Left lung (tissue), 10 donors: ENCODE measurements around the gene SNX25. TPM values are rescaled to one million over a fixed set of nuclear protein-coding genes. Genes with fewer than 3 reads are reported as not detected.

ENCODE experiments used
- ATAC-seq: fragments of 200-7000 bp; cut with Tn5 transposase; one replicate; pipeline ENCODE4 v1.9.1; 2020; ENCODE audit warnings: moderate library complexity
- DNase-seq, 4 donors: peaks; one replicate each; pipeline ENCODE4 v3.0.0-alpha.2; 2013 to 2020
- H3K27ac ChIP-seq, 2 donors: fragments of 200-600 bp; sonication (generic) in 1 of 2; one replicate each; pipeline versions ENCODE4 v1.5.0 to v1.8.0; 2020 to 2021
- H3K27me3 ChIP-seq, 2 donors: fragments of 200-600 bp; sonication (generic) in 1 of 2; one replicate each; pipeline versions ENCODE4 v1.5.0 to v1.8.0; 2020 to 2021
- H3K36me3 ChIP-seq, 2 donors: fragments of 200-600 bp; sonication (generic) in 1 of 2; one replicate each; pipeline versions ENCODE4 v1.5.0 to v1.8.0; 2020 to 2021
- H3K4me1 ChIP-seq, 2 donors: fragments of 200-600 bp; one replicate each; pipeline ENCODE4 v1.8.0; 2021
- H3K4me3 ChIP-seq, 2 donors: fragments of 200-600 bp; sonication (generic) in 1 of 2; one replicate each; pipeline versions ENCODE4 v1.5.0 to v1.8.0; 2020 to 2021; ENCODE audit warnings: mild to moderate bottlenecking in 1 of 2
- H3K9me3 ChIP-seq, 2 donors: fragments of 200-600 bp; sonication (generic) in 1 of 2; one replicate each; pipeline versions ENCODE4 v1.5.0 to v1.8.0; 2020 to 2021
- intact Hi-C, 2 donors: fragments of 100-400 bp; cut with DNase I; formaldehyde crosslinking; loops; one replicate each; pipeline versions ENCODE4 v1.11.2 to v1.14.2; 2022
- polyA plus RNA-seq, 6 donors: library from polyadenylated mRNA; unstranded; fragments of 120-200 nt; gene quantifications; one replicate each; pipeline ENCODE4 v1.2.1, GENCODE V29; 2013; ENCODE audit not compliant: insufficient read length in 6 of 6
- total RNA-seq, 2 donors: library from RNA; stranded (reverse); fragmentation: NEBNext Ultra II Directional; extraction: Animal tissue kit (Norgen Biotek cat#: 25700); gene quantifications; one replicate each; pipeline ENCODE4 v1.2.1, GENCODE V29; 2021
- TF ChIP-seq, protein P1 (sequence below), 2 donors: fragments of 200-600 bp; sonication (generic) in 1 of 2; IDR thresholded peaks; one replicate each; pipeline versions ENCODE4 v1.5.0 to v1.8.0; 2021; ENCODE audit warnings: antibody characterized with exemption in 2 of 2
- donor health status: DM: no; HTN: yes; CAD: no.
- donor health status: DM: no; HTN: no; CAD: no.

The SNX25 gene
- total and polyA plus RNA-seq, 8 donors = 15.5 to 122 (median 18.9) TPM

GRCh38 chr4:185211641-185212040 is 2.2 kb downstream of the SNX25 start:
- TF ChIP-seq, protein P1, sequence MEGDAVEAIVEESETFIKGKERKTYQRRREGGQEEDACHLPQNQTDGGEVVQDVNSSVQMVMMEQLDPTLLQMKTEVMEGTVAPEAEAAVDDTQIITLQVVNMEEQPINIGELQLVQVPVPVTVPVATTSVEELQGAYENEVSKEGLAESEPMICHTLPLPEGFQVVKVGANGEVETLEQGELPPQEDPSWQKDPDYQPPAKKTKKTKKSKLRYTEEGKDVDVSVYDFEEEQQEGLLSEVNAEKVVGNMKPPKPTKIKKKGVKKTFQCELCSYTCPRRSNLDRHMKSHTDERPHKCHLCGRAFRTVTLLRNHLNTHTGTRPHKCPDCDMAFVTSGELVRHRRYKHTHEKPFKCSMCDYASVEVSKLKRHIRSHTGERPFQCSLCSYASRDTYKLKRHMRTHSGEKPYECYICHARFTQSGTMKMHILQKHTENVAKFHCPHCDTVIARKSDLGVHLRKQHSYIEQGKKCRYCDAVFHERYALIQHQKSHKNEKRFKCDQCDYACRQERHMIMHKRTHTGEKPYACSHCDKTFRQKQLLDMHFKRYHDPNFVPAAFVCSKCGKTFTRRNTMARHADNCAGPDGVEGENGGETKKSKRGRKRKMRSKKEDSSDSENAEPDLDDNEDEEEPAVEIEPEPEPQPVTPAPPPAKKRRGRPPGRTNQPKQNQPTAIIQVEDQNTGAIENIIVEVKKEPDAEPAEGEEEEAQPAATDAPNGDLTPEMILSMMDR (IDR thresholded peaks at IDR 0.05) = no peak
- DNase-seq (no peak), ATAC-seq (no peak)
- intact Hi-C loops = loop anchor here in 1 of 2 donors (10.0 kb wide), 1 partner anchor 183 kb away; the partner anchor contains the start of genes ANKRD37 and LRP2BP
- H3K27ac ChIP-seq = peak overlapping the region in 1 of 2 donors; percentile 92
- H3K36me3 ChIP-seq = no peaks in the 10 kb centered on the region
- H3K27me3 ChIP-seq = peaks cover 0 to 67% of the 10 kb centered on the region in 2 donors
- peaks cover 0 to 16% of the 10 kb centered on the region in 2 donors for H3K4me1 ChIP-seq
- no peaks in the 10 kb centered on the region for H3K9me3 ChIP-seq
- peak overlapping the region in 1 of 2 donors; percentile 58 for H3K4me3 ChIP-seq

GRCh38 chr4:185212581-185212980 is 3.2 kb downstream of the SNX25 start:
- intact Hi-C loops = loop anchor here in 1 of 2 donors (10.0 kb wide), 1 partner anchor 182 kb away; the partner anchor contains the start of genes ANKRD37 and LRP2BP
- Histone ChIP-seq H3K27ac (no peak overlapping the region), H3K4me1 (peaks cover 0 to 16% of the 10 kb centered on the region in 2 donors), H3K9me3 (no peaks in the 10 kb centered on the region), H3K4me3 (peak overlapping the region in 1 of 2 donors; percentile 58), H3K36me3 (no peaks in the 10 kb centered on the region), H3K27me3 (peaks cover 0 to 64% of the 10 kb centered on the region in 2 donors)
- TF ChIP-seq, protein P1 (IDR thresholded peaks at IDR 0.05) = no peak
- ATAC-seq (no peak), DNase-seq (no peak)

GRCh38 chr4:185213877-185214276 is 4.5 kb downstream of the SNX25 start:
- TF ChIP-seq, protein P1 (IDR thresholded peaks at IDR 0.05) = no peak
- Histone ChIP-seq H3K4me1 (peaks cover 0 to 12% of the 10 kb centered on the region in 2 donors), H3K9me3 (no peaks in the 10 kb centered on the region), H3K27ac (no peak overlapping the region), H3K4me3 (no peak overlapping the region), H3K27me3 (peaks cover 0 to 51% of the 10 kb centered on the region in 2 donors), H3K36me3 (no peaks in the 10 kb centered on the region)
- ATAC-seq (no peak), DNase-seq (no peak)
- intact Hi-C loops = loop anchor here in 1 of 2 donors (10.0 kb wide), 1 partner anchor 181 kb away; the partner anchor contains the start of genes ANKRD37 and LRP2BP

DNA sequence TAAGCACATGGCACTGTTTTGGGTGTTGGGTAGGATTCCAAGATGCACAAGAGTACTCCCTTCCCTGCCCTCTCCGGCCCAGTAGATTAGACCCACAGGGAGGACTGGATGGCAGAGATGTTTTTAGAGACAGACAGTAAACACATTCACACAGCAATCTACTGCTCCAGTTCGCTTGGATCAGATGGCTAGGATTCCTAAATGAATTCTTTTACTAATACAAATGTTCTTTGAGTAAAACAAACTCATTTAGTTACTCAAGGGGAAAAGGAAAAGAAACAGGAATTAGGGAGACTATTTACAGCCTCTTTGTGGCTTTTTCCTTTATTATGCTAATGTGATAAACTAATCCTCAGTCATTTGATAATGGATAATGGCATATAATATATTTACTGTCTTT is 5.9 kb downstream of the SNX25 start:
- peaks cover 0 to 37% of the 10 kb centered on the region in 2 donors for H3K27me3 ChIP-seq
- no peak for DNase-seq
- no peak overlapping the region for H3K4me3 ChIP-seq
- TF ChIP-seq, protein P1 (IDR thresholded peaks at IDR 0.05) = no peak
- H3K9me3 ChIP-seq = no peaks in the 10 kb centered on the region
- no peak overlapping the region for H3K27ac ChIP-seq
- intact Hi-C loops = loop anchor here in 1 of 2 donors (10.0 kb wide), 1 partner anchor 180 kb away; the partner anchor contains the start of genes ANKRD37 and LRP2BP
- H3K4me1 ChIP-seq = peaks cover 8 to 13% of the 10 kb centered on the region in 2 donors
- ATAC-seq = no peak
- H3K36me3 ChIP-seq = no peaks in the 10 kb centered on the region

- intact Hi-C loops = loop anchor here in 1 of 2 donors (10.0 kb wide), 1 partner anchor 177 kb away; the partner anchor contains the start of genes ANKRD37 and LRP2BP
- TF ChIP-seq, protein P1 (IDR thresholded peaks at IDR 0.05) = no peak
- H3K36me3 ChIP-seq = no peaks in the 10 kb centered on the region
- no peak overlapping the region for H3K4me3 ChIP-seq
- DNase-seq (no peak), ATAC-seq (peak; percentile 4)
- no peak overlapping the region for H3K27ac ChIP-seq
- H3K27me3 ChIP-seq = peaks cover 0 to 15% of the 10 kb centered on the region in 2 donors
- no peaks in the 10 kb centered on the region for H3K9me3 ChIP-seq
- H3K4me1 ChIP-seq = peaks cover 8 to 11% of the 10 kb centered on the region in 2 donors
Observed at GRCh38 chr4:185217408-185217975, 8.1 kb downstream of the SNX25 start.
